GM23338 (cell line): ENCODE results near the gene EXTL1. TPM values are rescaled to one million over a fixed set of nuclear protein-coding genes. Genes with fewer than 3 reads are reported as not detected.

ENCODE experiments used
- ATAC-seq: fragments of 200-7000 bp; cut with Tn5 transposase; 3 replicates; pipeline ENCODE4 v1.9.1; 2020
- DNase-seq: peaks from one replicate; pipeline ENCODE4 v3.0.0-alpha.2; 2015; ENCODE audit warnings: low spot score
- H2AFZ ChIP-seq: fragments of 200-600 bp; sonication (generic); 2 replicates; pipeline ENCODE4 v1.8.0; 2016; ENCODE audit warnings: antibody characterized with exemption, mild to moderate bottlenecking, moderate library complexity
- H3F3A ChIP-seq: fragments of 200-600 bp; sonication (generic); replicated peaks from 2 replicates; pipeline ENCODE4 v1.8.0; 2017; ENCODE audit warnings: antibody characterized with exemption, mixed run types, low read depth
- H3K27ac ChIP-seq: fragments of 200-600 bp; sonication (generic); 2 replicates; pipeline ENCODE4 v1.6.1; 2016; ENCODE audit warnings: low read depth
- H3K27me3 ChIP-seq: fragments of 200-600 bp; sonication (generic); 2 replicates; pipeline ENCODE4 v1.8.0; 2016; ENCODE audit warnings: mild to moderate bottlenecking, mixed run types, moderate library complexity; ENCODE audit not compliant: insufficient read depth
- H3K36me3 ChIP-seq: fragments of 200-600 bp; sonication (generic); 2 replicates; pipeline ENCODE4 v1.8.0; 2016; ENCODE audit warnings: mild to moderate bottlenecking; ENCODE audit not compliant: insufficient read depth
- H3K4me1 ChIP-seq: fragments of 200-600 bp; sonication (generic); 2 replicates; pipeline ENCODE4 v1.8.0; 2016; ENCODE audit warnings: mild to moderate bottlenecking, moderate library complexity; ENCODE audit not compliant: insufficient read depth
- H3K4me2 ChIP-seq: fragments of 200-600 bp; sonication (generic); 2 replicates; pipeline ENCODE4 v1.7.1; 2017; ENCODE audit warnings: mixed run types
- H3K4me3 ChIP-seq: fragments of 200-600 bp; sonication (generic); 2 replicates; pipeline ENCODE4 v1.6.1; 2016; ENCODE audit warnings: mixed run types
- H3K79me2 ChIP-seq: fragments of 200-600 bp; sonication (generic); replicated peaks from 2 replicates; pipeline ENCODE4 v1.8.0; 2017; ENCODE audit warnings: mild to moderate bottlenecking; ENCODE audit not compliant: insufficient read depth
- H3K9me2 ChIP-seq: fragments of 200-600 bp; sonication (generic); 2 replicates; pipeline ENCODE4 v1.8.0; 2017; ENCODE audit not compliant: insufficient read depth
- H4K20me1 ChIP-seq: fragments of 200-600 bp; sonication (generic); replicated peaks from 2 replicates; pipeline ENCODE4 v1.8.0; 2017; ENCODE audit warnings: mild to moderate bottlenecking; ENCODE audit not compliant: insufficient read depth
- H3K27ac Mint-ChIP-seq: 2 replicates; pipeline ENCODE4 v1.8.0; 2020; ENCODE audit warnings: inconsistent platforms, mild to moderate bottlenecking, moderate library complexity, mixed read lengths
- H3K27me3 Mint-ChIP-seq: 3 replicates; pipeline ENCODE4 v1.8.0; 2022; ENCODE audit warnings: low read depth, mild to moderate bottlenecking, moderate library complexity, mixed read lengths, inconsistent platforms; ENCODE audit not compliant: insufficient read depth, poor library complexity
- H3K36me3 Mint-ChIP-seq: 3 replicates; pipeline ENCODE4 v1.8.0; 2021; ENCODE audit warnings: low read depth, mild to moderate bottlenecking, inconsistent platforms, moderate library complexity, mixed read lengths
- H3K4me1 Mint-ChIP-seq: 3 replicates; pipeline ENCODE4 v1.8.0; 2020; ENCODE audit warnings: mild to moderate bottlenecking, inconsistent platforms, mixed read lengths
- H3K4me3 Mint-ChIP-seq: 3 replicates; pipeline ENCODE4 v1.8.0; 2021; ENCODE audit warnings: moderate library complexity, mild to moderate bottlenecking, inconsistent platforms, mixed read lengths
- H3K9me3 Mint-ChIP-seq: 3 replicates; pipeline ENCODE4 v1.8.0; 2020; ENCODE audit warnings: moderate library complexity, mild to moderate bottlenecking, inconsistent platforms, mixed read lengths
- CREB1 ChIP-seq: fragments of 250-450 bp; sonication (Bioruptor Pico); IDR thresholded peaks from 2 replicates; pipeline ENCODE4 v1.5.0; 2020; ENCODE audit warnings: low read depth, mild to moderate bottlenecking, moderate library complexity
- CTCF ChIP-seq, 2 experiments: fragments of 200-600 bp in 1 of 2; sonication (generic) in 1 of 2; conservative IDR thresholded peaks; 2 replicates each; pipeline versions ENCODE4 v1.5.1 to v1.6.1; 2016 to 2017; ENCODE audit warnings: antibody characterized with exemption in 2 of 2, low read depth in 2 of 2, mild to moderate bottlenecking in 2 of 2, moderate library complexity in 1 of 2
- ETS1 ChIP-seq: IDR thresholded peaks from 2 replicates; pipeline ENCODE4 v1.6.1; 2016; ENCODE audit warnings: antibody characterized with exemption
- EZH2 ChIP-seq: fragments of 200-600 bp; sonication (generic); IDR thresholded peaks from one replicate; pipeline ENCODE4 v1.8.0; 2017; ENCODE audit warnings: antibody characterized with exemption, mild to moderate bottlenecking, low read depth; ENCODE audit not compliant: unreplicated experiment
- EZH2phosphoT487 ChIP-seq: fragments of 200-600 bp; sonication (generic); IDR thresholded peaks from one replicate; pipeline ENCODE4 v1.8.1; 2018; ENCODE audit warnings: antibody characterized with exemption; ENCODE audit not compliant: unreplicated experiment
- JUNB ChIP-seq: IDR thresholded peaks from one replicate; pipeline ENCODE4 v1.6.1; 2016; ENCODE audit warnings: antibody characterized with exemption; ENCODE audit not compliant: unreplicated experiment
- NANOG ChIP-seq: IDR thresholded peaks from 2 replicates; pipeline ENCODE4 v1.6.1; 2016; ENCODE audit warnings: antibody characterized with exemption, borderline replicate concordance
- REST ChIP-seq: IDR thresholded peaks from one replicate; pipeline ENCODE4 v1.6.1; 2018; ENCODE audit warnings: antibody characterized with exemption; ENCODE audit not compliant: unreplicated experiment
- STAT1 ChIP-seq: IDR thresholded peaks from one replicate; pipeline ENCODE4 v1.6.1; 2016; ENCODE audit warnings: antibody characterized with exemption; ENCODE audit not compliant: unreplicated experiment
- ZNF114 ChIP-seq: fragments of 250-450 bp; sonication (Bioruptor Pico); IDR thresholded peaks from 2 replicates; pipeline ENCODE4 v1.5.0; 2020; ENCODE audit warnings: mild to moderate bottlenecking, moderate library complexity
- ZNF331 ChIP-seq: fragments of 250-450 bp; sonication (Bioruptor Pico); IDR thresholded peaks from 2 replicates; pipeline ENCODE4 v1.5.0; 2020; ENCODE audit warnings: low read depth, mild to moderate bottlenecking, moderate library complexity
- ZNF462 ChIP-seq: fragments of 250-450 bp; sonication (Bioruptor Pico); IDR thresholded peaks from 2 replicates; pipeline ENCODE4 v1.5.0; 2020; ENCODE audit warnings: mild to moderate bottlenecking, moderate library complexity
- polyA plus RNA-seq: library from polyadenylated mRNA; unstranded; fragments of >200 nt; fragmentation: Nextera tagmentation; extraction: Ambion mirVana; gene quantifications from 2 replicates; pipeline ENCODE4 v1.2.1, GENCODE V29; 2016
- total RNA-seq: library from RNA; depleted of rRNA; stranded (reverse); fragments of >200 nt; shearing (Covaris generic); gene quantifications from 2 replicates; pipeline ENCODE4 v1.2.3, GENCODE V29; 2014

The EXTL1 gene
- total and polyA plus RNA-seq, 2 experiments from 2014 or later, result 0.37 to 1.2 TPM

- H3K4me1 ChIP-seq, result peaks cover 14% of the 10 kb centered on the region
- Mint-ChIP-seq H3K27ac (no peak overlapping the region), H3K9me3 (no peaks in the 10 kb centered on the region), H3K27me3 (no peaks in the 10 kb centered on the region), H3K36me3 (no peaks in the 10 kb centered on the region), H3K4me1 (peaks cover 14% of the 10 kb centered on the region), H3K4me3 (no peak overlapping the region)
- no peaks in the 10 kb centered on the region for H4K20me1 ChIP-seq
- H3K27me3 ChIP-seq, result no peaks in the 10 kb centered on the region
- DNase-seq (no peak), ATAC-seq (no peak)
- no peak overlapping the region for H3K4me3 ChIP-seq
- H3K79me2 ChIP-seq, result no peaks in the 10 kb centered on the region
- H3K27ac ChIP-seq, result no peak overlapping the region
- H3F3A ChIP-seq, result no peaks in the 10 kb centered on the region
- no peak overlapping the region for H3K4me2 ChIP-seq
- no peaks in the 10 kb centered on the region for H3K36me3 ChIP-seq
- H2AFZ ChIP-seq, result no peak overlapping the region
- H3K9me2 ChIP-seq, result no peaks in the 10 kb centered on the region
- TF ChIP-seq JUNB (no peak), CTCF (conservative IDR thresholded peaks at IDR 0.05; ENCODE audit: low read depth in 2 of 2) (no peak), CREB1 (CRISPR knock-in tag) (no peak), ETS1 (no peak), ZNF114 (CRISPR knock-in tag) (no peak), NANOG (no peak), ZNF462 (no peak), EZH2 (no peak), REST (no peak), ZNF331 (CRISPR knock-in tag) (no peak), STAT1 (no peak), EZH2phosphoT487 (no peak)
Measured at GRCh38 chr1:26079960-26080814, 58.6 kb downstream of the EXTL1 start.
